Thyroid gland (tissue), 4 donors: Measurements from ENCODE around the gene HINT1. TPM values are rescaled to one million over a fixed set of nuclear protein-coding genes. Genes with fewer than 3 reads are reported as not detected.
"Not testable (repeated sequence)": the region's sequence is repeated elsewhere in the genome, so short reads cannot be mapped to it uniquely, and the experiment has no call there.

Source experiments
- DNase-seq, 2 donors: peaks; one replicate each; pipeline ENCODE4 v3.0.0-alpha.2; 2019
- H3K27ac ChIP-seq, 3 donors: fragments of 200-600 bp; sonication (generic); 1 replicate in 2 of 3; 2 replicates in 1 of 3; pipeline ENCODE4 v1.5.1; 2016 to 2019; ENCODE audit warnings: mild to moderate bottlenecking in 1 of 3, moderate library complexity in 1 of 3
- H3K27me3 ChIP-seq: fragments of 200-600 bp; sonication (generic); one replicate; pipeline ENCODE4 v1.5.1; 2019
- H3K36me3 ChIP-seq, 2 donors: fragments of 200-600 bp; sonication (generic); one replicate each; pipeline ENCODE4 v1.5.1; 2016 to 2019
- H3K4me1 ChIP-seq, 2 donors: fragments of 200-600 bp; sonication (generic); one replicate each; pipeline ENCODE4 v1.5.1; 2017 to 2019
- H3K4me3 ChIP-seq, 3 donors: fragments of 200-600 bp; sonication (generic); replicated peaks in 1 of 3; 1 replicate in 2 of 3; 2 replicates in 1 of 3; pipeline ENCODE4 v1.5.1; 2016; ENCODE audit warnings: mild to moderate bottlenecking in 1 of 3
- H3K9me3 ChIP-seq: fragments of 200-600 bp; sonication (generic); one replicate; pipeline ENCODE4 v1.5.1; 2017
- CTCF ChIP-seq, 6 experiments: fragments of 200-600 bp in 3 of 6; fragments of 450-650 bp in 3 of 6; sonication (generic) in 3 of 6; IDR thresholded peaks; one replicate each; pipeline ENCODE4 v1.5.1; 2016 to 2019; ENCODE audit warnings: antibody characterized with exemption in 6 of 6, mild to moderate bottlenecking in 2 of 6, inconsistent platforms in 1 of 6, moderate library complexity in 1 of 6
- POLR2A ChIP-seq, 2 donors: fragments of 450-650 bp; IDR thresholded peaks; one replicate each; pipeline ENCODE4 v1.6.1; 2017; ENCODE audit warnings: antibody characterized with exemption in 2 of 2, mild to moderate bottlenecking in 2 of 2, moderate library complexity in 1 of 2
- WGBS, 2 donors: methylation state at CpG; one replicate each; pipeline ENCODE4 v1.1.5; 2017; 5-methylcytosine and 5-hydroxymethylcytosine counted together
- intact Hi-C: fragments of 100-400 bp; cut with DNase I; formaldehyde crosslinking; loops from one replicate; pipeline ENCODE4 v1.15.1; 2023
- total RNA-seq, 4 donors: library from RNA; depleted of rRNA; stranded (reverse); fragments of >200 nt; gene quantifications; one replicate each; pipeline ENCODE4 v1.2.3, GENCODE V29; 2016

Gene HINT1
- total RNA-seq, 4 donors from 2014 or later: 173 to 361 (median 276) TPM

GRCh38 chr5:131142970-131143617, 22.0 kb downstream of the HINT1 start:
- no peak for DNase-seq
- 53 to 58% methylated on average over 3 of the region's 3 CpGs for WGBS, 2 donors
- TF ChIP-seq POLR2A (IDR thresholded peaks at IDR 0.05) (no peak), CTCF (IDR thresholded peaks at IDR 0.05) (no peak)
- Histone ChIP-seq H3K36me3 (no peaks in the 10 kb centered on the region), H3K27me3 (no peaks in the 10 kb centered on the region), H3K4me1 (no peaks in the 10 kb centered on the region), H3K4me3 (no peak overlapping the region), H3K9me3 (no peaks in the 10 kb centered on the region), H3K27ac (no peak overlapping the region)
- intact Hi-C loops: no loop called here

- intact Hi-C loops: no loop called here
- Histone ChIP-seq H3K9me3 (no peaks in the 10 kb centered on the region), H3K4me3 (no peak overlapping the region), H3K4me1 (no peaks in the 10 kb centered on the region), H3K27me3 (no peaks in the 10 kb centered on the region), H3K36me3 (no peaks in the 10 kb centered on the region), H3K27ac (no peak overlapping the region)
- no peak for DNase-seq
- TF ChIP-seq POLR2A (IDR thresholded peaks at IDR 0.05): no peak
- no peak for TF ChIP-seq CTCF (IDR thresholded peaks at IDR 0.05)
- WGBS, 2 donors: 95 to 97% methylated on average over 2 of the region's 2 CpGs
Observed at GRCh38 chr5:131139321-131139720, 25.7 kb downstream of the HINT1 start.

GRCh38 chr5:131138406-131138805, 26.6 kb downstream of the HINT1 start:
- H3K4me3 ChIP-seq, intact Hi-C loops, H3K9me3 ChIP-seq, DNase-seq, H3K4me1 ChIP-seq, H3K27ac ChIP-seq, H3K36me3 ChIP-seq, H3K27me3 ChIP-seq: not testable (repeated sequence)
- WGBS, 2 donors: 83 to 100% methylated on average over 1 to 5 of the region's 5 CpGs

- H3K9me3 ChIP-seq, H3K36me3 ChIP-seq, DNase-seq, H3K27ac ChIP-seq, intact Hi-C loops, H3K4me3 ChIP-seq, H3K4me1 ChIP-seq, H3K27me3 ChIP-seq: not testable (repeated sequence)
- 95 to 100% methylated on average over 2 of the region's 2 CpGs for WGBS, 2 donors
Observed at GRCh38 chr5:131133091-131133490, 32.0 kb downstream of the HINT1 start.

- Histone ChIP-seq H3K27ac (no peak overlapping the region), H3K36me3 (no peaks in the 10 kb centered on the region), H3K4me1 (no peaks in the 10 kb centered on the region), H3K4me3 (no peak overlapping the region), H3K9me3 (no peaks in the 10 kb centered on the region), H3K27me3 (no peaks in the 10 kb centered on the region)
- no peak for DNase-seq
- intact Hi-C loops: no loop called here
- WGBS, 2 donors: 88 to 92% methylated on average over 4 of the region's 4 CpGs
- TF ChIP-seq CTCF (IDR thresholded peaks at IDR 0.05) (no peak), POLR2A (IDR thresholded peaks at IDR 0.05) (no peak)
Observed at GRCh38 chr5:131129306-131129705, 35.8 kb downstream of the HINT1 start.

GRCh38 chr5:131127244-131127643, 37.8 kb downstream of the HINT1 start:
- intact Hi-C loops, H3K27me3 ChIP-seq, DNase-seq, H3K4me1 ChIP-seq, H3K36me3 ChIP-seq, H3K27ac ChIP-seq, H3K4me3 ChIP-seq, H3K9me3 ChIP-seq: not testable (repeated sequence)
- 90 to 100% methylated on average over 2 of the region's 2 CpGs for WGBS, 2 donors

GRCh38 chr5:131114754-131115153, 50.3 kb downstream of the HINT1 start:
- Histone ChIP-seq H3K27ac (no peak overlapping the region), H3K9me3 (no peaks in the 10 kb centered on the region), H3K36me3 (no peaks in the 10 kb centered on the region), H3K4me3 (no peak overlapping the region), H3K27me3 (no peaks in the 10 kb centered on the region), H3K4me1 (no peaks in the 10 kb centered on the region)
- no peak for TF ChIP-seq CTCF (IDR thresholded peaks at IDR 0.05)
- TF ChIP-seq POLR2A (IDR thresholded peaks at IDR 0.05): no peak
- intact Hi-C loops: no loop called here
- no peak for DNase-seq
- 57 to 61% methylated on average over 2 of the region's 2 CpGs for WGBS, 2 donors
